Body of pancreas (tissue), 4 donors: ENCODE results near the gene CRK.
A peak's percentile ranks its signal among the peaks of the same experiment; 100 is the strongest.

Experiments
- POLR2A ChIP-seq, 3 donors: fragments of 450-650 bp; IDR thresholded peaks; one replicate each; pipeline ENCODE4 v1.6.1; 2016; ENCODE audit warnings: antibody characterized with exemption in 3 of 3, mild to moderate bottlenecking in 2 of 3
- TF ChIP-seq, protein P1 (sequence below), 7 experiments: fragments of 450-650 bp in 4 of 7; fragments of 200-600 bp in 3 of 7; sonication (generic) in 3 of 7; IDR thresholded peaks; one replicate each; pipeline ENCODE4 v1.5.1; 2016 to 2019; ENCODE audit warnings: antibody characterized with exemption in 7 of 7

- TF ChIP-seq, protein P1, sequence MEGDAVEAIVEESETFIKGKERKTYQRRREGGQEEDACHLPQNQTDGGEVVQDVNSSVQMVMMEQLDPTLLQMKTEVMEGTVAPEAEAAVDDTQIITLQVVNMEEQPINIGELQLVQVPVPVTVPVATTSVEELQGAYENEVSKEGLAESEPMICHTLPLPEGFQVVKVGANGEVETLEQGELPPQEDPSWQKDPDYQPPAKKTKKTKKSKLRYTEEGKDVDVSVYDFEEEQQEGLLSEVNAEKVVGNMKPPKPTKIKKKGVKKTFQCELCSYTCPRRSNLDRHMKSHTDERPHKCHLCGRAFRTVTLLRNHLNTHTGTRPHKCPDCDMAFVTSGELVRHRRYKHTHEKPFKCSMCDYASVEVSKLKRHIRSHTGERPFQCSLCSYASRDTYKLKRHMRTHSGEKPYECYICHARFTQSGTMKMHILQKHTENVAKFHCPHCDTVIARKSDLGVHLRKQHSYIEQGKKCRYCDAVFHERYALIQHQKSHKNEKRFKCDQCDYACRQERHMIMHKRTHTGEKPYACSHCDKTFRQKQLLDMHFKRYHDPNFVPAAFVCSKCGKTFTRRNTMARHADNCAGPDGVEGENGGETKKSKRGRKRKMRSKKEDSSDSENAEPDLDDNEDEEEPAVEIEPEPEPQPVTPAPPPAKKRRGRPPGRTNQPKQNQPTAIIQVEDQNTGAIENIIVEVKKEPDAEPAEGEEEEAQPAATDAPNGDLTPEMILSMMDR (IDR thresholded peaks at IDR 0.05): peak in 2 of 7 experiments; percentile 2 to 20
- peak in 2 of 3 donors; percentile 47 to 51 for TF ChIP-seq POLR2A (IDR thresholded peaks at IDR 0.05)
These were observed 28.8 kb upstream of the CRK start for GRCh38 chr17:1484676-1485422.
